Cardiac septum (tissue), 1 donor: ENCODE data around the gene KIFC1. TPM values are rescaled to one million over a fixed set of nuclear protein-coding genes. Genes with fewer than 3 reads are reported as not detected.
A peak's percentile ranks its signal among the peaks of the same experiment; 100 is the strongest.

Experiments
- DNase-seq: peaks from one replicate; pipeline ENCODE4 v3.0.0-alpha.2; 2020; ENCODE audit warnings: low spot score
- intact Hi-C: fragments of 100-400 bp; cut with DNase I; formaldehyde crosslinking; loops from one replicate; pipeline ENCODE4 v1.14.0; 2022
- total RNA-seq: library from RNA; stranded (reverse); fragmentation: NEBNext Ultra II Directional; extraction: Animal tissue kit (Norgen Biotek cat#: 25700); gene quantifications from one replicate; pipeline ENCODE4 v1.2.1, GENCODE V29; 2021
- donor health status: DM: no; HTN: no; CAD: no.

The KIFC1 gene
- total RNA-seq, 1 donor from 2014 or later = 0.24 TPM

- intact Hi-C loops = loop anchor here (10.0 kb wide), 1 partner anchor 275 kb away; no protein-coding TSS in a partner anchor
- no peak for DNase-seq
Measured at GRCh38 chr6:33419580-33420490, 28.2 kb downstream of the KIFC1 start, which contains the start of gene SYNGAP1. Gene SYNGAP1 (plus strand): TSS chr6:33420065. CDS start chr6:33420265, 200 bp downstream.

GRCh38 chr6:33420491-33421343 is 29.1 kb downstream of the KIFC1 start:
- intact Hi-C loops = no loop called here
- no peak for DNase-seq

- intact Hi-C loops = no loop called here
- DNase-seq = no peak
Measured at GRCh38 chr6:33421344-33421643, 29.7 kb downstream of the KIFC1 start.

- intact Hi-C loops = no loop called here
- no peak for DNase-seq
Measured at GRCh38 chr6:33423777-33424176, 32.2 kb downstream of the KIFC1 start.

GRCh38 chr6:33424855-33425667 is 33.4 kb downstream of the KIFC1 start:
- DNase-seq = no peak
- intact Hi-C loops = no loop called here

- intact Hi-C loops = loop anchor here (1.0 kb wide), 1 partner anchor 35 kb away; the partner anchor contains the start of gene KIFC1
Measured at GRCh38 chr6:33425668-33426577, 34.3 kb downstream of the KIFC1 start.

GRCh38 chr6:33426590-33427511 is 35.2 kb downstream of the KIFC1 start:
- intact Hi-C loops = loop anchor here (1.0 kb wide), 1 partner anchor 36 kb away; the partner anchor contains the start of gene KIFC1
- DNase-seq = no peak

More at GRCh38 chr6:33425668-33426577, 34.3 kb downstream of the KIFC1 start:
- DNase-seq = peak; percentile 94

GRCh38 chr6:33427585-33428223 is 36.1 kb downstream of the KIFC1 start:
- peak; percentile 85 for DNase-seq
- intact Hi-C loops = no loop called here

GRCh38 chr6:33428224-33428965 is 36.8 kb downstream of the KIFC1 start:
- intact Hi-C loops = no loop called here
- DNase-seq = no peak

- intact Hi-C loops = no loop called here
- DNase-seq = no peak
Measured at GRCh38 chr6:33428966-33429749, 37.5 kb downstream of the KIFC1 start.

- no peak for DNase-seq
- intact Hi-C loops = no loop called here
Measured at GRCh38 chr6:33429750-33430052, 38.1 kb downstream of the KIFC1 start.

GRCh38 chr6:33430334-33430733 is 38.7 kb downstream of the KIFC1 start:
- DNase-seq = no peak
- intact Hi-C loops = no loop called here

- intact Hi-C loops = no loop called here
Measured at GRCh38 chr6:33430991-33431879, 39.6 kb downstream of the KIFC1 start.

GRCh38 chr6:33431880-33432541 is 40.4 kb downstream of the KIFC1 start:
- intact Hi-C loops = no loop called here

More at GRCh38 chr6:33430991-33431879, 39.6 kb downstream of the KIFC1 start:
- DNase-seq = no peak

More at GRCh38 chr6:33431880-33432541, 40.4 kb downstream of the KIFC1 start:
- DNase-seq = no peak
